Adipocyte (in vitro differentiated cells): ENCODE data around the gene GP2.

Source experiments
- DNase-seq: peaks from one replicate; pipeline ENCODE4 v3.0.0-alpha.2; 2015; ENCODE audit warnings: low read depth
- H3K27me3 ChIP-seq: replicated peaks from 2 replicates; pipeline ENCODE4 v1.7.0; 2013; ENCODE audit warnings: mild to moderate bottlenecking, low read length, moderate library complexity; ENCODE audit not compliant: control insufficient read depth, insufficient read depth
- H3K36me3 ChIP-seq: 2 replicates; pipeline ENCODE4 v1.7.0; 2013; ENCODE audit warnings: low read length, mild to moderate bottlenecking, moderate library complexity; ENCODE audit not compliant: control insufficient read depth, insufficient read depth, severe bottlenecking
- H3K4me1 ChIP-seq: 2 replicates; pipeline ENCODE4 v1.7.0; 2013; ENCODE audit warnings: mild to moderate bottlenecking, low read length, moderate library complexity; ENCODE audit not compliant: control insufficient read depth, insufficient read depth
- H3K4me3 ChIP-seq: 2 replicates; pipeline ENCODE4 v1.7.0; 2013; ENCODE audit warnings: mild to moderate bottlenecking, low read length, moderate library complexity
- H3K9ac ChIP-seq: 2 replicates; pipeline ENCODE4 v1.7.0; 2013; ENCODE audit warnings: mild to moderate bottlenecking, low read length, moderate library complexity
- H3K9me3 ChIP-seq: 2 replicates; pipeline ENCODE4 v1.7.0; 2013; ENCODE audit warnings: mild to moderate bottlenecking, low read length, moderate library complexity; ENCODE audit not compliant: control insufficient read depth

GP2 gene

DNA sequence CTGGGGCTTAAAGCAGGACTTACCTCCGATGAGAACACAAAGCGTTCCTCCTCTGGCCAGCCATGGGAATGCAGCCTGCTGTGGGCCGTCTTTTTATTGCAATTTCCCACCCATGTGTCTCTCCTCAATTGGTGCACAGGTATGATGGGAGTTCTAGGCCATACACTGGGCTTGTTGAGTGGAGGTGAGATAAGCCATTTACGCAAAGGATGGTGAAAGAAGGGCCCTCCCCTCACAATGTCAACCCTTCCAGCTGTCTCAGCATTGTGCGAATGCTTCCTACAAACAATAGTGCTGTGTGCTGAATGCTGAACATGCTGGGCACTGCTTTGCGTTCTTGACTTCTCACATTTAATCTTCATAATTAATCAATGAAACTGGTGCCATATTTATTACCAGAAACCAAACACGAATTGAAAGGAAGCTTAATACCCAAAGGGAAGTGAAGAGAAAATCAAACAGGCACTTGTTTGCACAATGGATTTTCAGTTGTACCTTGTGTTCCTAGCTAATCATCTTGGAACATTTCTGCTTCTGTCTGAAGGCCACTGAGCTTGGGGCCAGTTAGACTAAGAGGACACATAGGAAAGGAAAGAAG is at the start of gene GP2:
GP2 (minus strand) TSS at position 70 of the 598 bp plus-strand sequence. CDS start 1,082 bp downstream, outside the sequence.
- H3K27me3 ChIP-seq: peaks cover 4% of the 10 kb centered on the region
- no peak within 1 kb of the TSS for H3K4me3 ChIP-seq
- no peak within 1 kb of the TSS for H3K9ac ChIP-seq
- no peaks in the 10 kb centered on the region for H3K36me3 ChIP-seq
- DNase-seq: no peak
- no peaks in the 10 kb centered on the region for H3K9me3 ChIP-seq
- no peaks in the 10 kb centered on the region for H3K4me1 ChIP-seq

- Histone ChIP-seq H3K27me3 (peaks cover 13% of the 10 kb centered on the region), H3K4me3 (no peak overlapping the region), H3K4me1 (no peaks in the 10 kb centered on the region)
Measured at GRCh38 chr16:20372701-20373100, 45.4 kb upstream of the GP2 start.

DNA sequence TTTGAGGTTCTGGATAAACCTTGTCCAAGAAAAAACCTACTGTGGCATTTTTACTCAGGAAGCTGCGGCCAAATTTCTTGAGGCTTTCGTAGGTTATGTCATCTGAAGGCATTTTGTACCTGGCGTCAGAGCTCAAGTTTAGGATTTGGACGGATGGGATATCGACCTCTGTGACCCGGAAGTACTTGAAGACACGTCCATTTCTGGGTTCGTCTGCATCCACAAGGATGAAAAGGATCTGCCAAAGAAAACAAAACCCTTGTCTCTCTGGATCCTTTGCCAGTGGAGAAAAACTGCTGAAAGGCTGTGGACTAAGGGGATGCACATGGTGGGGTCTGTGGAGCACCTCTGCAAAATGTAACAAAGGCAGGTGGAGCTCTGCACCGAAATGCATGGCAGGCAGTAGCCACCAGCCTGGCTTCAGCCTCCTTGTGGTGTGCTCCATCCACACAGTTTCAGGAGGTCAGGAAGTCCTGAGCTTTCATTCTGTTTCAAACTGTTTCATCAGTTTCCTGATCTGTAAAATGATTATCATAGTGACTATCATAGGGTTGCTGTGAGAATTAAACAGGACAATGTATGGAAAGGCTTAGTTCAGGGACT is 42.2 kb upstream of the GP2 start:
- H3K4me3 ChIP-seq: no peak overlapping the region
- H3K9ac ChIP-seq: no peak overlapping the region
- no peaks in the 10 kb centered on the region for H3K4me1 ChIP-seq

More at GRCh38 chr16:20372701-20373100, 45.4 kb upstream of the GP2 start:
- H3K9me3 ChIP-seq: peaks cover 5% of the 10 kb centered on the region
- H3K36me3 ChIP-seq: no peaks in the 10 kb centered on the region
- no peak overlapping the region for H3K9ac ChIP-seq
- DNase-seq: no peak

DNA sequence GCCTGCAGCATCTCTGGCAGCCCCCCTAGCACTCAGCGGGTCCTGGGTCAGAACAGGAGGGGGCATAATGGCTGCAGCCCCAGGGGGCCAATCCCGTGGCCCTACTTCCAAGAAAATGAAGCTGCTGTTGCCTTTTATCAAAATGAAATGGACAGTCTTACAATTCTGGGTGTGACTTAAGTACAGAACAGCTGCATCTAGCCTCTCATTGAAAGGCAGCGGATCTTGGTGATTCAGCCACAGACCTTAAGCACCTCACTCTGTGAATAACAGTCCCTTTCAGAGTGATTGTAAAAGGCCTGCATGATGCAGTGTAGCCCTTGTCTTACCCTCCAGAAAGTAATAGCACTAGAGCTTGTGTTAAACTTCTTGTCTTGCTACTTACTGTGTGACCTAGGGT is 36.7 kb upstream of the GP2 start:
- H3K27me3 ChIP-seq: peaks cover 24% of the 10 kb centered on the region
- no peaks in the 10 kb centered on the region for H3K36me3 ChIP-seq
- H3K4me1 ChIP-seq: no peaks in the 10 kb centered on the region
- H3K9ac ChIP-seq: no peak overlapping the region
- H3K4me3 ChIP-seq: no peak overlapping the region
- H3K9me3 ChIP-seq: no peaks in the 10 kb centered on the region
- no peak for DNase-seq

More for the DNA sequence above, 42.2 kb upstream of the GP2 start:
- no peak for DNase-seq
- H3K36me3 ChIP-seq: no peaks in the 10 kb centered on the region
- H3K27me3 ChIP-seq: peaks cover 14% of the 10 kb centered on the region
- peaks cover 5% of the 10 kb centered on the region for H3K9me3 ChIP-seq

- no peaks in the 10 kb centered on the region for H3K9me3 ChIP-seq
Measured at GRCh38 chr16:20363191-20363590, 35.9 kb upstream of the GP2 start.

GRCh38 chr16:20359997-20360396 is 32.7 kb upstream of the GP2 start:
- H3K4me1 ChIP-seq: no peaks in the 10 kb centered on the region
- H3K9me3 ChIP-seq: peaks cover 3% of the 10 kb centered on the region
- peaks cover 14% of the 10 kb centered on the region for H3K27me3 ChIP-seq
- no peak overlapping the region for H3K4me3 ChIP-seq
- no peak for DNase-seq
- H3K36me3 ChIP-seq: no peaks in the 10 kb centered on the region
- no peak overlapping the region for H3K9ac ChIP-seq

More at GRCh38 chr16:20363191-20363590, 35.9 kb upstream of the GP2 start:
- DNase-seq: no peak
- Histone ChIP-seq H3K27me3 (peaks cover 23% of the 10 kb centered on the region), H3K9ac (no peak overlapping the region), H3K36me3 (no peaks in the 10 kb centered on the region), H3K4me1 (no peaks in the 10 kb centered on the region), H3K4me3 (no peak overlapping the region)

DNA sequence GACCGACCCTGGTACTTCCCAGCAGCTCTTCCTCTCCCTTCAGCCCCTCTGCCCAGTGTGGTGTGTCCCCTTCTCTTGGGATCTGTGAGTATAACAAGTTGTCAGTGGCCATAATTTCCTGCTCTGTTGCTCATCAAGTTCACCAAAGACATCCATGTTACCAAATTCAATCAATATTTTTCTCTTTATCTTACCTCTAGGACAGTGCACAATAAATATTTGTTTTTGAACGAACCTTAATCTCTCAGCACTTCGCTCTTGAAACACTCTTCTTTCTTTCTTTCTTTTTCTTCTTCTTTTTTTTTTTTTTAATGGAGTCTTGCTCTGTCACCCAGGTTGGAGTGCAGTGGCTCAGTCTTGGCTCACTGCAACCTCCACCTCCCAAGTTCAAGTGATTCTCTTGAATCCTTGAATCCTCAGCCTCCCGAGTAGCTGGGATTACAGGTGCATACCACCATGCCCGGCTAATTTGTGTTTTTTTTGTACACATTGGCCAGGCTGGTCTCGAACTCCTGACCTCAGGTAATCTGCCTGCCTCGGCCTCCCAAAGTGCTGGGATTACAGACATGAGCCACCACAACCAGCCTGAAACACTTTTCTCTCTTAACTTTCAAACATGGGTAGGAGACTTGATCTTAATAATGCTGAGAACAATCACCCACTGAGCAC is 27.9 kb upstream of the GP2 start:
- Histone ChIP-seq H3K27me3 (peaks cover 10% of the 10 kb centered on the region), H3K4me3 (no peak overlapping the region), H3K9me3 (peaks cover 3% of the 10 kb centered on the region), H3K4me1 (no peaks in the 10 kb centered on the region), H3K36me3 (no peaks in the 10 kb centered on the region), H3K9ac (no peak overlapping the region)
- no peak for DNase-seq

DNA sequence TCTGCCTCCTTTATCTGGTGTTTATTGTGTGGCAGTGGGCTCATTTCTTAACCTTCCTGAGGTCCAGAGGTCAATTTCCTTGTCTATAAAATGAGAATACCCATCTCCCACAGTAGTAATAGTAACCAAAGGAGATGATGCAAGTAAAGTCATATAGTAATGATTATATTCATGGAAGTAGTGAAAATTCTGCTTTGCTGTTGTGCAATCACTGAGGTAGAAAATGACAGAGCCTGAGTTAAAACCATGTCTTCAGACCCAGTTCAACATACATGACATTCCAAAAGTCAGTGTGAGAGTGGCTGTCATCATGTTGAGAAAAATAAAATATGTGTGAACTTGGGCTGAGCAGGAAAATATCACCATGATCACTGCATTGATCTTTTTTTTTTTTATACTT is 26.1 kb upstream of the GP2 start:
- Histone ChIP-seq H3K4me3 (no peak overlapping the region), H3K9me3 (peaks cover 3% of the 10 kb centered on the region), H3K36me3 (no peaks in the 10 kb centered on the region), H3K4me1 (no peaks in the 10 kb centered on the region), H3K9ac (no peak overlapping the region), H3K27me3 (peaks cover 12% of the 10 kb centered on the region)
- DNase-seq: no peak

- no peak for DNase-seq
- no peaks in the 10 kb centered on the region for H3K4me1 ChIP-seq
- peaks cover 16% of the 10 kb centered on the region for H3K27me3 ChIP-seq
- no peaks in the 10 kb centered on the region for H3K36me3 ChIP-seq
- no peak within 1 kb of the TSS for H3K9ac ChIP-seq
- H3K9me3 ChIP-seq: peaks cover 3% of the 10 kb centered on the region
- no peak within 1 kb of the TSS for H3K4me3 ChIP-seq
Measured at GRCh38 chr16:20352615-20353014, 25.3 kb upstream of the GP2 start, which contains the start of gene UMOD. UMOD (minus strand) TSS chr16:20352715; CDS start chr16:20350737, 1,978 bp downstream.

DNA sequence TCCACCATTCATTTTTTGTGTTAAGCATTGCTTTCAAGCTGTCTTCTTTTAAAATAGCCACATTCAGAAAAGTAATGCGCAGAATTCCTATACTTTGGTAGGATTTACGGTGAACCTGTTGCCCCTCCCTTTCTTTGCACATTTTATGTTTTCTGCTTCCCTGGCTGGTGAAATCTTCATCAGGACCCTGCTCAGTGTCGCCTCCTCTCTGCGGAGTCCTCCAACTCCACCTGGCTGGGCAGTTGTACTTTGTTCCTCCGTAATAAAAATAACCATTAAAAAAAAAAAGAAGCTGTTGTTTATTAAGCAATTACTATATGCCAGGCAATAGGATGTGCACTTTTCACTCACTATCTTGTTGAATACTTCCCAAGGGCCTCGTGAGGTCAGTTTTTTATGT is 22.3 kb upstream of the GP2 start:
- peaks cover 20% of the 10 kb centered on the region for H3K27me3 ChIP-seq
- no peaks in the 10 kb centered on the region for H3K36me3 ChIP-seq
- DNase-seq: no peak
- H3K4me1 ChIP-seq: no peaks in the 10 kb centered on the region
- H3K9me3 ChIP-seq: no peaks in the 10 kb centered on the region
- H3K4me3 ChIP-seq: no peak overlapping the region
- H3K9ac ChIP-seq: no peak overlapping the region

DNA sequence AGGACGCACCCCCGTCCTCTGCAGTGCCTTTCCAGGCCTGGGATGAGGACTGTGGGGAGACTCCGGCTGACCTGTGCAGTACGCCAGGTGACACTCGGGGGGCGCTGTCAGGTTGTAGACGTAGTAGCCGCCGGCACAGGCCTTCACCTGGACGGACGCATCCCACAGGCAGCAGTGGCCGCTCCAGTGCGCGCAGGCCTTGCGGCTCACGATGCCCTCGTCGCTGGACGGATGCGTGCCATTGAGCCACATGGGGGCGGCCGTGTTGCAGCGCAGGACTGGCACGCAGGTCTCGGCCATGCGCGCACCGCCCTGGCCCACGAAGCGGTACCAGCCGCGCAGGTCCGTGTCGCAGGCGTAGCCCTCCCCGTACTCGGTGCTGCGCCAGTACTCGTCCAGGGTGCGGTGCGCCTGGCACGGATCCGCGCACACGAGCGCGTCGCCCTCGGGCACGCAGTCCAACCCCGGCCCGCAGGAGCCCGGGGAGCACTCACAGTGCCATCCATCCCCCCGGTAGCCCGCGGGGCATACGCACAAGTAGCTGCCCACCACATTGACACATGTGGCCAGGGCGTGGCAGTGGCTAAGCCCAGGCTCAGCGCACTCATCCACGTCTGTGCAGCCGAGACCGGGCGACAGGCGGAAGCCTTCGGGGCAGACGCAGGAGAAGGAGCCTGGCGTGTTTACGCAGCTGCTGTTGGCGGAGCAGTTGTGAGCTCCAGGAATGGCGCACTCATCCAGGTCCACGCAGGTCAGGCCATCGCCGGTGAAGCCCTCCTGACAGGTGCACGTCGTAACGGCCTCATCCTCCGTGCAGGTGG is 21.3 kb upstream of the GP2 start:
- H3K4me3 ChIP-seq: no peak overlapping the region
- no peaks in the 10 kb centered on the region for H3K4me1 ChIP-seq
- no peak for DNase-seq
- H3K36me3 ChIP-seq: no peaks in the 10 kb centered on the region
- H3K27me3 ChIP-seq: peaks cover 20% of the 10 kb centered on the region
- H3K9ac ChIP-seq: no peak overlapping the region
- H3K9me3 ChIP-seq: no peaks in the 10 kb centered on the region
